Ammon's horn (tissue), 1 donor: ENCODE results near the gene OR52E4.

Experiments
- DNase-seq: peaks from one replicate; pipeline ENCODE4 v3.0.0-alpha.2; 2016; ENCODE audit warnings: low spot score

OR52E4 gene

DNA sequence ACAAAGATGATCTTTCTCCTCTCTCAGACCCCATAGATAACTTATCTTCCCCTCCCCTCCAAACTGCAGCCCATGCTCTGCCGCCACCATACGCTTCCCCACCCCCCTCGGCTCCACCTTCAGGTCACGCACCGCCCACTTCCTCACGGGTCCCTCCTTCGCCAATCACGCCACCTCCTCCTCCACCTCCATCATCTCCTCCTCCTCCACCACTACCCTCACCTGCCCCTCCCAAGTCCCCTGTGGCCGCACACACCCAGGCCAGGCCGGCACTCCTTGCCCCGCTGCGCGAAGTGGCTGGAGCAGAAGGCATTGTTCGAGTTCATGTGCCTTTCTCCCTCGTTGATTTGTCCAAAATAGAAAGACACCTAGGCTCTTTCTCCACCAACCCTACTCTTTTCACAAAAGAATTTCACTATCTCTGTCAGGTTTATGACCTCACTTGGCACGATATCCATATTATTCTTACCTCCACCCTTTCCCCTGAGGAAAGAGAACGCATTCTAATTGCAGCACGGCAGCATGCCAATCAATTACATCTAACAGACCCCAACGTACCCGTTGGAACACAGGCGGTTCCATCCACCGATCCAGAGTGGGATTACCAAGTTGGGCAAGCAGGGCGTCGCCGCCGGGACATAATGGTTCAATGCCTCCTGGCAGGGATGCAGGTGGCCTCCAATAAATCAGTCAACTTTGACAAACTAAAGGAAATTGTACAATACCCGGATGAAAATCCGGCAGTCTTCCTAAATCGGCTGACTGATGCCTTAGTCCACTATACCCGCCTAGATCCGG is 49.3 kb downstream of the OR52E4 start:
- no peak for DNase-seq

DNA sequence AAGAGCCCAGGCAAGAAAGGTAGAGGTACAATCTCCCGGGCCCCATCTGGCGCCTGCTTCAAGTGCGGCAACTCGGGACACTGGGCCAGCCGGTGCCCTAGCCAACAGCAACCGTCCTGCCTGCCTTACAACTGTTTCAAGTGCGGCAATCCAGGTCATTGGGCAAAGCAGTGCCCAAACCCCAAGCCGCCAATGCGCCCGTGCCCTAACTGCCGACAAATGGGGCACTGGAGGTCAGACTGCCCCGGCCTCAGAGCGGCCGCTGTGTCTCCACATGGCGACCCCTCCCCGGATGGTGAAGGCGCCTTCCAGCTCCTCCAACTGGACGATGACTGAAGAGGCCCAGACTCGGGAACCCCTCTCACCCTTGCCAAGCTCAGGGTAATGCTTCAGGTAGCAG is 50.2 kb downstream of the OR52E4 start:
- DNase-seq: no peak

DNA sequence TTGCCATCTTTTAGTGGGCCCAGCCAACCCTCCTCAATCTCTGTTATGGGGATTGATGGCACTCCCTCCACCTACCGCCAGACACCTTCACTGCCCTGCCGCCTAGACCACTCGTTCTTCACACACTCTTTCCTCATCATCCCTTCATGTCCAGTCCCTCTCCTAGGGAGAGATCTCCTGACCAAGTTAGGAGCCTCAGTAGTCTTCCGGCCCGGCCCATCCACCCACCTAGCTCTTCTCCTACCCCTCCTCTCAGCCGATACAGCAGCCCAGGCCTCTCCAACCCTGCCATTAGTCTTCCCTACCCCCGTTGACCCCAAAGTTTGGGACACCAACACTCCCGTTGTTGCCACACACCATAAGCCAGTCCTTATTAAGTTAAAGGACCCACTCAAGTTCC is 50.6 kb downstream of the OR52E4 start:
- no peak for DNase-seq

DNA sequence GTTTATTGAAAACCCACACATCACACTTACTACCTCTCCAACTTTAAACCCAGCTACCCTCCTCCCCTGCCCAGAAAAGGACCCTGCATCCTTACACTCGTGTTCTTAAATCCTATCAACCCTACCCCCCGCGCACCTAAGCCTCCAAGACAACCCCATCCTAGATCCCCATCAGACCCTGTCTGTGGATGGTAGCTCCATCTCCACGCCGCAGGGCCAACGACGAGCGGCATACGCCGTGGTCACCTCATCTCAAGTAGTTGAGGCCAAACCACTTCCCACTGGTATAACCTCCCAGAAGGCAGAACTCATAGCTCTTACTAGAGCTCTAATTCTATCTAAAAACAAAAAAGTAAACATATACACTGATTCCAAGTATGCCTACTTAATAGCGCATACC is 52.2 kb downstream of the OR52E4 start:
- no peak for DNase-seq

DNA sequence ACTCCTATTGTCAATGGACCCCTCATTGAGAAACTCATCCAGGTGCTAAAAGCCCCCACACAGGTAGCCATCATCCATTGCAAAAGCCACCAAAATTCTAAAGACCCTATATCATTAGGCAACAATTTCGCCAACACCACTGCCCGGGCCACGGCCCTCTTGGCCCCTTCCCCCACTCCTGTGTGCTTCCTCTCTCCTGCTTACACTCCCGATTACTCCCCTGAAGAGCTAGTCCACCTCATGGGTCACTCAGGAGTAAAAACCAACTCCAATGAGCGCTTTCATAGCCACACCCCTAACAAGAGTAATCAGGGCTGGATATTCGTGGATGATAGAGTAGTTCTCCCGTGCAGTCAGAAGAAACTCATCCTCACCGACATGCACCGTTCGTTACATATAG is 52.7 kb downstream of the OR52E4 start:
- DNase-seq: no peak
